Subcutaneous adipose tissue (tissue), 4 donors: ENCODE results near the gene ITPK1. TPM values are rescaled to one million over a fixed set of nuclear protein-coding genes. Genes with fewer than 3 reads are reported as not detected.

Experiments
- total RNA-seq, 4 donors: library from RNA; depleted of rRNA; stranded (reverse); fragments of >200 nt; gene quantifications; one replicate each; pipeline ENCODE4 v1.1.0, GENCODE V29; 2016
- TF ChIP-seq, protein P1 (sequence below): fragments of 450-650 bp; IDR thresholded peaks from one replicate; pipeline ENCODE4 v1.5.1; 2016; ENCODE audit warnings: low read depth, mild to moderate bottlenecking, control low read depth, antibody characterized with exemption, moderate library complexity

Gene ITPK1
- total RNA-seq, 4 donors from 2014 or later = 53.4 to 109 (median 60.3) TPM

DNA sequence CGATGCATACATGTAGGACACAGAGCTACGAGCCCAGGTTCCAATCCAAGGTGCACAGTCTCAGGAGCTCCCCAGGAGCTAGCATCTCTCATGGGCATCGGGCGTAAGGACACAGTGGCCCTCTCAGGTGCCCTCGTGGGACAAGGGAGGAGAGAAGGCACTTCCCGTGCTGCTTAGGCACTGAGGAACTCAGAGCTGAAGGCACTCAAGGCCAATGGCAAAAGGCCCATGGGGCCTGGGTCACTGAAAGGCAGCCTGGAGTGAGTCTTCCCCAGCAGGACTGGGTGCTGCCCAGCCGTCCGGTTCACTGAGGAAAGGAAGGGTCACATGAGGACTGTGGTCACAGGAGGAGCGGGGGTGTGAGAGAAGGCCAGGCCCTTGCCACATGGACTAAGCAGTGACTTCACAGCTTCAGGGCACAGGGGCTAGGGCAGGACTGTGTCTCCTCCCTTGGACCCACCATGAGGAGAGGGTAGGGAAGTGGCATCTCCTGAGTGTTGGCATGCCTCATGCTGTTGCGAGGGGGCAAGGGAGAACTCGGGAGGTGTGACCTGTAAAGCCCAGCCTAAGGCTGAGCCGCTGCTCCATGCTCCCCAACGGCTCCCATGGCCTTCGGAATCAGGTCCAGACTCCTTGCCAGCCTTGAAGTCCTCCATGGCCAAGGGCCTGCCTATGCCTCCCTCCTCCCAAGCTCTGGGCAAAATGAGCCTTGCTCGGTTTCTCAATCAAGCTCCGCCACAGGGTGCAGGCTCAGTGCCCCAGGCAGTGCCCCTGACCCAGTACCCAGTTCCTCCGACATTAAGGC lies 141.0 kb downstream of the ITPK1 start:
- TF ChIP-seq, protein P1, sequence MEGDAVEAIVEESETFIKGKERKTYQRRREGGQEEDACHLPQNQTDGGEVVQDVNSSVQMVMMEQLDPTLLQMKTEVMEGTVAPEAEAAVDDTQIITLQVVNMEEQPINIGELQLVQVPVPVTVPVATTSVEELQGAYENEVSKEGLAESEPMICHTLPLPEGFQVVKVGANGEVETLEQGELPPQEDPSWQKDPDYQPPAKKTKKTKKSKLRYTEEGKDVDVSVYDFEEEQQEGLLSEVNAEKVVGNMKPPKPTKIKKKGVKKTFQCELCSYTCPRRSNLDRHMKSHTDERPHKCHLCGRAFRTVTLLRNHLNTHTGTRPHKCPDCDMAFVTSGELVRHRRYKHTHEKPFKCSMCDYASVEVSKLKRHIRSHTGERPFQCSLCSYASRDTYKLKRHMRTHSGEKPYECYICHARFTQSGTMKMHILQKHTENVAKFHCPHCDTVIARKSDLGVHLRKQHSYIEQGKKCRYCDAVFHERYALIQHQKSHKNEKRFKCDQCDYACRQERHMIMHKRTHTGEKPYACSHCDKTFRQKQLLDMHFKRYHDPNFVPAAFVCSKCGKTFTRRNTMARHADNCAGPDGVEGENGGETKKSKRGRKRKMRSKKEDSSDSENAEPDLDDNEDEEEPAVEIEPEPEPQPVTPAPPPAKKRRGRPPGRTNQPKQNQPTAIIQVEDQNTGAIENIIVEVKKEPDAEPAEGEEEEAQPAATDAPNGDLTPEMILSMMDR = no peak

DNA sequence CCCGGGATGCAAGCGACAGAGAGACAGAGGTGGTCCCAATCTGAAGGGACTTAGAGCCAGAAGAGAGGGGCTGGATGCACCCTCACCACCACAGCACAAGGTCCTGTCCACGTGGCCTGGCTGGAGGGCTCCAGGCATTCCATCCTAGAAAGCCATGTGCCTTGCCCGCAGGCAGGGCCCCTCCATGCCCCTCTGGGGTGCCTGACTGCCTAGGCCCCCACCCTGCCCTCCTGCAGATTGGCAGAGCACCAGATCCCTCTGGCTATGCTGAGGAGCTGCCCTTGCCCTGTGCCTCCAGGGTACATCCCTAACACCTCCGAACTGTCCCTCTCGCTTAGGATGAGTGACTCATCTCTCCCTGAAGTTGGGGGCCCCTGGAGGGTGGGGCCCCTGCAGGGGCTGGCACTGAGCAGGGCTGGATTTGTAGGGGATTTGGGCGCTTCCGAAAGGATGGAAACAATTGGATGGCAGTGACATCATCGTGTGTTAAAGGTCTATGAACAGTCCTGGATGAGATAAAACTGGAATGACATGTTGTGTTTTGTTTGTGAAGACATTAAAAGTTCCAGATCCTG lies 141.8 kb downstream of the ITPK1 start:
- TF ChIP-seq, protein P1 = no peak

DNA sequence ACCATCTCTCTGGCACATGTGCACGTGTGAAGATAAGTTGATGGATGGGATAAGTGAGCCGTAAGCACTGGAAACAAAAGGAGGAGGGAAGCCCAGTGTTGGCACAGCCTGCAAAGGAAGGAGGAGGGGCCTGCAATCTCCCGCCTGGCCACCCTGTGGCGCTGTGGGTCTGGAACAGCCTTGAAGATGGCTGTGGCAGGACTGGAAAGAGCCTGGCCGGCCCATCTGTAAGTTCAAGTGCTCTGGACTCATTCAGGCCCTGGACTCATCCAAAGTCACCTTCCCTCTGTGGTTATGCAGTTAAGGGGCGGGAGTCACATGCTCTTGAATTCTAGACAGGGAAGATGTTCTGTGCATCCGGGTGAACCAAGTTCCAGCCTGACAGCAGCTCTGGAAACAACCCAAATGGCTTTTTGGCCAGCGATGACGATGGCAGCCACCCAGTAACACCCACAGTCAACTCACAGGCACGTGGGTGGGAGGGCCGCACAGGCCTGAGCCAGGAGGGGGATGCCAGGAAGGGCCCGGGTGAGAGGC lies 142.4 kb downstream of the ITPK1 start:
- TF ChIP-seq, protein P1 = no peak

DNA sequence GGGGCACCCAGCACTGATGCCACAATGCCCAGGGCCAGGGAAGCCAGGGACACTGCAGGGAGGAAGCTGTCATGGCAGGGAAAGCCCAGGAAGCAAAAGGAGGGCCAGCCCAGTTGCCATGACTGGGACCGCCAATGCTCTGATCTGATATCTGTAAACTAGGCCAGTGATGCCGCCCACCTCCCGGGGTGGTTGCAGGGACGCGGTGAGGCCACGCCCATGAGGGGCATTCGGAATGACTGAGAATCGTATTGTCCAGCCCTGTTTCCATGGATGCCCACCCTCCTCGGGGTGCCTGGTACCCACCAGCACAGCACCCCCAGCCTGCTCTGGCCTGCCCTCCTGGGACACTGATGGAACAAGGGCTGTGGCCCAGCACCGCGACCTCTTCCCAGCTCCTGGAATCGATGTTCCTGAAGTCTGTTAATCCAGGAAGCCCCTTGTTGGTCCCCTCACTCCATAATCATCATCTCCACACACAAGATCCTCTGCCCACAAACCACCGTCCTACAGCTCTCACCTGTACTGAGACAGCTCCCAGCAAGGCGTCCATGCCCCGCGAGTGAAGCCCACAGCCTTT lies 144.0 kb downstream of the ITPK1 start:
- TF ChIP-seq, protein P1 = no peak

DNA sequence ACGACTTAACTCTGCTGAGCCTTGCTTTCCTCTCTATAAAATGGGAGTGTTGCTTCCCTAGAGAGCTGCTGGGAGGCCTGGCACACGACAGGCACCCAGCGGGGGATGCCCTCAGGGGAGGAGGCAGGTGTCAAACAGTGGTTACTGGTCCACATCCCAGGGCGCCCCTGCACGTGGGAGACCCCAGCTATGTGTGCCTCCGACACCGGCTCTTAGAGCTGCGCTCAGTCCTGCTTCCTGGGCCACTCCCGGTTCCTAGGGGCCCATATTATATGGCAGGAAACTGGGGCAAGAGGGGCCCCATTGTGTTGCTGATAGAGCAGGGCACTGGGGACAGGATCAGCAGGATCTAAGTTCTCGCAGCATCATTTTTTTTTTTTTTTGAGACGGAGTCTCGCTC lies 145.5 kb downstream of the ITPK1 start:
- TF ChIP-seq, protein P1 = no peak

DNA sequence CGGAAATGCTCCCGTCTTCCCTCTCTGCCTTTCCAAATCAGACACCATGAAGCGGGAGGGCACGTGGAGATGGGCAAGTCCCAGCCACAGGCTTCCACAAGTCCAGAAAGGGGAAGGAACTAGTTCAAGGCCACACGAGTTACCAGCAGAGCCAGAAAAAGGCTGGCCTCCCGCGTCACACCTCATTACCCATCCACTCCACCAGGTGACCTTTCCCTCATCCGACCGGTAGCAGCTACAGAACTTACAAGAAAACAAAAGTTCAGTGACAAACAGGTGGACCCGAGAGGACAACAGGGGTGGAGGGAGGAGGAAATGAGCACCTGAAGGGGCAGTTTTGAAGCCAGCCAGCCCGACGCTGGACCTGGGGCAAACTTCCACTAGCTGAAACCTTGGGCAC lies 145.9 kb downstream of the ITPK1 start:
- TF ChIP-seq, protein P1 = no peak

DNA sequence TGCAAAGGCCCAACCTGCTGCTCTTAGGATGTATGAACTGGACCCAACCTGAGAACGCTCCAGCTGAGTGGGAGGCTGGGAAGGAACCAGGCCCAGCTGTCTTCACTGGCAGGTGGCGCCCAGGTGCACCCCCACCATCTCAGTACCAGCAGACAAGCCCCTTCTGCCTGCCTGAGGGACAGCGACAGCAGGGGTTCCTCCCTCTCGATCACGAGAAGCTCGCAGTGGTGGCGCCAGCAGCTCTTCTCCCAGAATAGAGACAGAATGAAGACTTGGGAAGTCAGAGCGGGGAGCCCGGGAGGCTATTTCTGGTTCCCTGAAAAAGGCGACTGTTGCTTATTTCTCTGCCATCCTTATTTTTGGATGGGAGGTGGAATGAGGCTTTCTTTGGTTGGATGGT lies 146.3 kb downstream of the ITPK1 start:
- TF ChIP-seq, protein P1 = no peak
